Measurements from ENCODE around the gene USP4.
A peak's percentile ranks its signal among the peaks of the same experiment; 100 is the strongest.

USP4 gene

GRCh38 chr3:49383387-49383786, 43.5 kb upstream of the USP4 start:
- in situ Hi-C loops (cut with HindIII; ENCODE audit: low sequenced_read_pairs): no loop called here
- no peak for TF ChIP-seq CTCF (IDR thresholded peaks at IDR 0.05; ENCODE audit: low read depth, low read length, missing control alignments)

GRCh38 chr3:49378249-49378895, 38.5 kb upstream of the USP4 start:
- no peak for TF ChIP-seq CTCF (IDR thresholded peaks at IDR 0.05; ENCODE audit: low read depth, low read length, missing control alignments)
- no peak overlapping the region for H3K4me3 ChIP-seq (ENCODE audit: low read depth, low read length)
- peak; percentile 65 for DNase-seq (ENCODE audit: low read depth)
- in situ Hi-C loops (cut with HindIII; ENCODE audit: low sequenced_read_pairs): no loop called here

More at GRCh38 chr3:49383387-49383786, 43.5 kb upstream of the USP4 start:
- DNase-seq (ENCODE audit: low read depth): no peak
- H3K4me3 ChIP-seq (ENCODE audit: low read depth, low read length): no peak overlapping the region

- in situ Hi-C loops (cut with HindIII; ENCODE audit: low sequenced_read_pairs): no loop called here
- no peak for TF ChIP-seq CTCF (IDR thresholded peaks at IDR 0.05; ENCODE audit: low read depth, low read length, missing control alignments)
- DNase-seq (ENCODE audit: low read depth): no peak
- H3K4me3 ChIP-seq (ENCODE audit: low read depth, low read length): no peak overlapping the region
Measured at GRCh38 chr3:49377483-49377882, 37.6 kb upstream of the USP4 start.

GRCh38 chr3:49371946-49372345, 32.1 kb upstream of the USP4 start:
- H3K4me3 ChIP-seq (ENCODE audit: low read depth, low read length): no peak overlapping the region
- DNase-seq (ENCODE audit: low read depth): no peak
- no peak for TF ChIP-seq CTCF (IDR thresholded peaks at IDR 0.05; ENCODE audit: low read depth, low read length, missing control alignments)
- in situ Hi-C loops (cut with HindIII; ENCODE audit: low sequenced_read_pairs): no loop called here

GRCh38 chr3:49370585-49371290, 30.9 kb upstream of the USP4 start:
- no peak for TF ChIP-seq CTCF (IDR thresholded peaks at IDR 0.05; ENCODE audit: low read depth, low read length, missing control alignments)

GRCh38 chr3:49362561-49362960, 22.7 kb upstream of the USP4 start:
- no peak for DNase-seq (ENCODE audit: low read depth)
- H3K4me3 ChIP-seq (ENCODE audit: low read depth, low read length): no peak overlapping the region
- in situ Hi-C loops (cut with HindIII; ENCODE audit: low sequenced_read_pairs): no loop called here
- no peak for TF ChIP-seq CTCF (IDR thresholded peaks at IDR 0.05; ENCODE audit: low read depth, low read length, missing control alignments)

More at GRCh38 chr3:49370585-49371290, 30.9 kb upstream of the USP4 start:
- no peak for DNase-seq (ENCODE audit: low read depth)
- in situ Hi-C loops (cut with HindIII; ENCODE audit: low sequenced_read_pairs): no loop called here
- H3K4me3 ChIP-seq (ENCODE audit: low read depth, low read length): no peak overlapping the region

All from astrocyte of the cerebellum (primary cell).